Activated B cell treated with CpG ODN at 0.5 μM for 24 hours (primary cell): ENCODE results near the gene BBOF1. TPM values are rescaled to one million over a fixed set of nuclear protein-coding genes. Genes with fewer than 3 reads are reported as not detected.

Experiments
- ATAC-seq: fragments of 200-7000 bp; cut with Tn5 transposase; one replicate; pipeline ENCODE4 v1.10.0; 2021; ENCODE audit warnings: low read depth, mild to moderate bottlenecking, moderate library complexity
- CTCF ChIA-PET: fragments of 350-600 bp; sonication (Branson Sonifier 250); formaldehyde crosslinking; loops from one replicate; lab custom pipeline; 2021; ENCODE audit warnings: antibody characterized with exemption; lab: Charles Lee
- POLR2A ChIA-PET: fragments of 350-600 bp; sonication (Branson Sonifier 250); formaldehyde crosslinking; loops from one replicate; lab custom pipeline; 2021; ENCODE audit warnings: antibody characterized with exemption; lab: Charles Lee
- DNase-seq: peaks from one replicate; pipeline ENCODE4 v3.0.0; 2022
- H3K27ac Mint-ChIP-seq: one replicate; pipeline ENCODE4 v1.8.0; 2020; ENCODE audit warnings: mixed read lengths
- H3K27me3 Mint-ChIP-seq: one replicate; pipeline ENCODE4 v1.8.0; 2021; ENCODE audit warnings: mixed read lengths
- H3K36me3 Mint-ChIP-seq: one replicate; pipeline ENCODE4 v1.8.0; 2021; ENCODE audit warnings: low read depth, mixed read lengths
- H3K4me1 Mint-ChIP-seq: one replicate; pipeline ENCODE4 v1.8.0; 2021; ENCODE audit warnings: mixed read lengths
- H3K4me3 Mint-ChIP-seq: one replicate; pipeline ENCODE4 v1.8.0; 2020; ENCODE audit warnings: mild to moderate bottlenecking, mixed read lengths
- H3K9me3 Mint-ChIP-seq: one replicate; pipeline ENCODE4 v1.8.0; 2020; ENCODE audit warnings: mixed read lengths
- intact Hi-C: fragments of 100-400 bp; cut with micrococcal nuclease; formaldehyde crosslinking; loops from one replicate; pipeline ENCODE4 v1.15.1; 2024
- total RNA-seq: library from RNA; stranded (reverse); gene quantifications from 2 replicates; pipeline ENCODE4 v1.2.3, GENCODE V29; 2022
- TF ChIP-seq, protein P1 (sequence below): fragments of 200-600 bp; IDR thresholded peaks from one replicate; pipeline ENCODE4 v1.8.0; 2022; ENCODE audit warnings: antibody characterized with exemption, mild to moderate bottlenecking

BBOF1 gene, protein sequence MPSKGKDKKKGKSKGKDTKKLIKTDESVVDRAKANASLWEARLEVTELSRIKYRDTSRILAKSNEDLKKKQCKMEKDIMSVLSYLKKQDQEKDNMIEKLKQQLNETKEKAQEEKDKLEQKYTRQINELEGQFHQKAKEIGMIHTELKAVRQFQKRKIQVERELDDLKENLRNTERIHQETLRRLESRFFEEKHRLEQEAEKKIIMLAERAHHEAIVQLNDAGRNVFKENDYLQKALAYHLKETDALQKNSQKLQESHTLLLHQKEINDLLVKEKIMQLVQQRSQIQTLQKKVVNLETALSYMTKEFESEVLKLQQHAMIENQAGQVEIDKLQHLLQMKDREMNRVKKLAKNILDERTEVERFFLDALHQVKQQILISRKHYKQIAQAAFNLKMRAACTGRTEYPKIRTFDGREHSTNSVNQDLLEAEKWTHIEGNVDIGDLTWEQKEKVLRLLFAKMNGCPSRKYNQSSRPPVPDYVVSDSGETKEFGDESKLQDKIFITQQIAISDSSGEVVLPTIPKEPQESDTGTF
- total RNA-seq: 1.6 and 2.2 TPM in 2 replicates

DNA sequence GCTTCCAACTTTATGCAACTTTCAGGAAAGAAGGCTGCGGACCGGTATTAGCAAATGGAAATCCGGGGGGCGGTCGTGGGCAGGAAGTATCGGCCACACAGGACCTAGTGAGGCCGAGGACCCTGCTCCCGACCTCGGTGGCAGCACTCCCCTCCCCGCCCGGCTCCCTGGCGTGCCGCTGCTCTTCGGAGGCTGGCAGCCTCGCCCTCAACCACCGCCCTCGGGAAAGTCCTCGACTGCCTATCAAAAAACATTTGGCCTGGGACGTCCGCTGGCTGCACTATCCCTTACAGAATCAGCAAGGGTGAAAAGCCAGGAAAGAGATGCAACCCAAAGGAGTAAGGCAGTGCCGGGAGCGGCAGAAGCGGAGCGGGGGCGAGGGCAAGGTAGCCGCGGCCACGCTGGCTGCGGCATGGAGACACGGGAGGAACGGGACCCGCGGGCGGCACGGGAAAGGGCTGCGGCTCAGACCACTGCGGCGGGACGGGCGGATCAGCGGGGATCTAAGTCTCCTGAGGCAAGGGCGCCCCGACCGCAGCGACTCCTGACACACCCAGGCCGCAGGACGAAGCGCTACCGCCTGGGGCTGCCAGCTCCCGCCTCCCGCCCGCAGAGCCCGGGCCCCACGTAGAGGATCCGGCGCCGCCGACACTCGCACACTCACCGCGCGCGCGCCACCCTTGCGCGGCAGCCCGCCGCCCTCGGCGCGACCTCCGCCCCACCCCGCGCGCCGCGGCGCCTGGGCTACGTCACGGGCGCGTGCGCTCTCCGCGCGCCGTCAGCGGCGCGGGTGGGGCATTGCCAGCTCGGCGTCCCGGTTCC lies at the start of gene BBOF1, which contains the start of gene ENTPD5:
BBOF1 (plus strand) TSS at position 764 of the 822 bp plus-strand sequence. CDS start 130 bp downstream, outside the sequence.
ENTPD5 (minus strand) TSS at position 703 of the 822 bp plus-strand sequence. CDS start 31,186 bp downstream, outside the sequence.
- intact Hi-C loops: loop anchor here (1.0 to 5.0 kb wide), 4 partner anchors 66 to 306 kb away; partner anchors contain the start of genes ALDH6A1, COQ6, FAM161B and LIN52
- ATAC-seq (peak; percentile 96), DNase-seq (peak; percentile 82)
- ChIA-PET CTCF (no interaction called here), POLR2A (interaction anchor here (0.7 to 1.8 kb wide), 4 partner anchors 15 to 295 kb away, joined by 3 to 4 read pairs (median 3); partner anchors contain the start of gene ZNF410)
- H3K4me1 Mint-ChIP-seq: peaks cover 14% of the 10 kb centered on the region
- TF ChIP-seq, protein P1, sequence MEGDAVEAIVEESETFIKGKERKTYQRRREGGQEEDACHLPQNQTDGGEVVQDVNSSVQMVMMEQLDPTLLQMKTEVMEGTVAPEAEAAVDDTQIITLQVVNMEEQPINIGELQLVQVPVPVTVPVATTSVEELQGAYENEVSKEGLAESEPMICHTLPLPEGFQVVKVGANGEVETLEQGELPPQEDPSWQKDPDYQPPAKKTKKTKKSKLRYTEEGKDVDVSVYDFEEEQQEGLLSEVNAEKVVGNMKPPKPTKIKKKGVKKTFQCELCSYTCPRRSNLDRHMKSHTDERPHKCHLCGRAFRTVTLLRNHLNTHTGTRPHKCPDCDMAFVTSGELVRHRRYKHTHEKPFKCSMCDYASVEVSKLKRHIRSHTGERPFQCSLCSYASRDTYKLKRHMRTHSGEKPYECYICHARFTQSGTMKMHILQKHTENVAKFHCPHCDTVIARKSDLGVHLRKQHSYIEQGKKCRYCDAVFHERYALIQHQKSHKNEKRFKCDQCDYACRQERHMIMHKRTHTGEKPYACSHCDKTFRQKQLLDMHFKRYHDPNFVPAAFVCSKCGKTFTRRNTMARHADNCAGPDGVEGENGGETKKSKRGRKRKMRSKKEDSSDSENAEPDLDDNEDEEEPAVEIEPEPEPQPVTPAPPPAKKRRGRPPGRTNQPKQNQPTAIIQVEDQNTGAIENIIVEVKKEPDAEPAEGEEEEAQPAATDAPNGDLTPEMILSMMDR: no peak
- H3K27ac Mint-ChIP-seq: peak within 1 kb of the TSS; percentile 88
- H3K9me3 Mint-ChIP-seq: no peaks in the 10 kb centered on the region
- peaks cover 5% of the 10 kb centered on the region for H3K36me3 Mint-ChIP-seq
- H3K27me3 Mint-ChIP-seq: no peaks in the 10 kb centered on the region
- peak within 1 kb of the TSS; percentile 95 for H3K4me3 Mint-ChIP-seq

DNA sequence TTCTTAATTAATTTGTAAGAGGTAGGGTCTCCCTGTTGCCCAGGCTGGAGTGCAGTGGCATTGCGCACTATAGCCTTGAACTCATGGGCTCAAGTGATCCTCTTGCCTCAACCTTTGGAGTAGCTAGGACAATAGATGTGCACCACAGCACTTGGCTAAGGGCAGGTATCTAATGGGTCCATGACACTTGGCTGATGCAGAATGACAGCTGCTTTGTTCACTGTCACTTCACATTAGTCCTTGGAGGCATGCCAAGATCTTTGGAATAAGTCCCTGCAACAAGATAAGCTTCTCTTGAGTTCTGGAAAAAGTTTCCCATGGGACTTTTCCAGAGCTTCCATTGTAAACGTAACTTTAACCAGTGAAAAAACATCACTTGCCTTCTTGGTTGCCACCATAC lies 45.7 kb upstream of the BBOF1 start:
- ChIA-PET POLR2A (no interaction called here), CTCF (no interaction called here)
- intact Hi-C loops: no loop called here
- TF ChIP-seq, protein P1: no peak
- no peak for ATAC-seq
- H3K27me3 Mint-ChIP-seq: no peaks in the 10 kb centered on the region
- DNase-seq: no peak
- H3K4me3 Mint-ChIP-seq: no peak overlapping the region
- H3K9me3 Mint-ChIP-seq: no peaks in the 10 kb centered on the region
- no peak overlapping the region for H3K27ac Mint-ChIP-seq
- no peaks in the 10 kb centered on the region for H3K4me1 Mint-ChIP-seq
- peaks cover 51% of the 10 kb centered on the region for H3K36me3 Mint-ChIP-seq

DNA sequence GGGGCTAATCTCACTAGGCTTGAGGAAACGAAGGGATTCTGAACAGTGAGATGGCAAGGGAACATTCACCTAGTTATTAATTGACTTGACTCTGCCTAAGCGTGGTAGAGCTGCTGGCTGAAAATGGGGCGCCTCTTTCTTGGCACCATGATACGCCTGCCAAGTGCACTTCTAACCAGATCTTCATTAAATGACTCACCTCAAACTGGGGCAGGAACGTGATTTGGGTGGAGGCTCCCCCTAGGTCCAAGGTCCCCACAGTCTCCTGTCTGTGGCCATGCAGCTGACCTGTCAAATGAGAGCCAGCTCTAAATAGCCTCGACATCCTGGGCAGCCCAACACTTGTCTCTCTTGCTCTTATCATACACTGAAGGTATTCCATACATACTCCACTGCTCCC lies 43.0 kb upstream of the BBOF1 start:
- no peak for ATAC-seq
- no peak overlapping the region for H3K27ac Mint-ChIP-seq
- POLR2A ChIA-PET: no interaction called here
- intact Hi-C loops: no loop called here
- H3K27me3 Mint-ChIP-seq: no peaks in the 10 kb centered on the region
- no peak overlapping the region for H3K4me3 Mint-ChIP-seq
- H3K4me1 Mint-ChIP-seq: no peaks in the 10 kb centered on the region
- peaks cover 36% of the 10 kb centered on the region for H3K36me3 Mint-ChIP-seq
- H3K9me3 Mint-ChIP-seq: no peaks in the 10 kb centered on the region
- CTCF ChIA-PET: no interaction called here
- TF ChIP-seq, protein P1: no peak
- no peak for DNase-seq

DNA sequence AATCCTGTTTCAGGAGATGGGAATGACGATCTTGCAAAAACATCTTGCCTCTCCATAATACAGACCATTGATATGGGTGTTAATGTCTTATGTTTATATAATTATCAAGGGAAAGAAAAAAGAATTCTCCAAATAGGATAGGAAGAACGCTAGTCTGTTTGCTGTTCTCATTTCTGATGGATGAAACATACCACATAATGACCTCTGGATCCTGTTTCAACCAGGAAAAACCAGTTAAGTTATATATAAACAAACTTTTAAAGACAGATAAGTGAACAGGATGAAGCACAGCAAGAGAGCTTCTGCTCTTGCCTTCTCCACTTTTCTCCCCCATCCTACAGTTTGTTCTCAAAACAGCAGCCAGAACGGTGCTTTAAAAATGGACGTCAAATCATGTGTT lies 41.3 kb upstream of the BBOF1 start:
- Mint-ChIP-seq H3K4me1 (no peaks in the 10 kb centered on the region), H3K36me3 (peaks cover 27% of the 10 kb centered on the region), H3K27me3 (no peaks in the 10 kb centered on the region), H3K4me3 (no peak overlapping the region), H3K27ac (no peak overlapping the region), H3K9me3 (no peaks in the 10 kb centered on the region)
- intact Hi-C loops: no loop called here
- ChIA-PET POLR2A (interaction anchor here (0.5 kb wide), 1 partner anchor 368 kb away, joined by 6 read pairs; no protein-coding TSS in a partner anchor), CTCF (no interaction called here)
- ATAC-seq: no peak
- no peak for DNase-seq
- TF ChIP-seq, protein P1: no peak
